Testis (tissue), 2 donors: Measurements from ENCODE around the gene CYP4F3.

Experiments
- CTCF ChIP-seq, 3 experiments: fragments of 450-650 bp in 2 of 3; fragments of 200-600 bp in 1 of 3; sonication (generic) in 1 of 3; IDR thresholded peaks; one replicate each; pipeline ENCODE4 v1.5.1; 2016 to 2019; ENCODE audit warnings: antibody characterized with exemption in 3 of 3, mild to moderate bottlenecking in 2 of 3, moderate library complexity in 1 of 3
- POLR2A ChIP-seq: fragments of 450-650 bp; IDR thresholded peaks from one replicate; pipeline ENCODE4 v1.6.1; 2017; ENCODE audit warnings: antibody characterized with exemption, mild to moderate bottlenecking, moderate library complexity

GRCh38 chr19:15642807-15643206, 2.1 kb downstream of the CYP4F3 start:
- TF ChIP-seq CTCF (IDR thresholded peaks at IDR 0.05), result no peak
- TF ChIP-seq POLR2A, result no peak
